GM21529 (cell line): ENCODE results near the gene ATAD2B.

Source experiments
- ATAC-seq: cut with Tn5 transposase; IDR thresholded peaks from one replicate; pipeline ENCODE4 v1.9.1; 2021; ENCODE audit not compliant: unreplicated experiment

Gene ATAD2B

DNA sequence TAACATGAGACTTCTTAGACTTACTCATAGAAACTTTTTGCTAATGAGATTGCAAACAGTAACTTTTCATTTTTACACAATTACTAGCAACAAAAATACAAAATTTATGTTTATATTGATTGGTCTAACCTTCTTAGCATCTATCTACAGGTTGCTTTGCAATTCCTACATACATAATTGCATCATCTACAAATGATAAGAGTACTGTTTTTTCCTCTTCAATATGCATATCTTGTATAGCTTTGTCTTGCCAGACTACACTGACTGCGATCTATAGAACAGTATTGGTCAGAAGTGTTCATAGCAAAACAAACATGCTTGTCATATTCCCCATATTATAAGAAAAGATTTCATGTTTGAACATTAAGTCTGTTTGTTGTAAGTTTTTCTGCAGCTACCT is 87.9 kb downstream of the ATAD2B start:
- ATAC-seq = no peak

DNA sequence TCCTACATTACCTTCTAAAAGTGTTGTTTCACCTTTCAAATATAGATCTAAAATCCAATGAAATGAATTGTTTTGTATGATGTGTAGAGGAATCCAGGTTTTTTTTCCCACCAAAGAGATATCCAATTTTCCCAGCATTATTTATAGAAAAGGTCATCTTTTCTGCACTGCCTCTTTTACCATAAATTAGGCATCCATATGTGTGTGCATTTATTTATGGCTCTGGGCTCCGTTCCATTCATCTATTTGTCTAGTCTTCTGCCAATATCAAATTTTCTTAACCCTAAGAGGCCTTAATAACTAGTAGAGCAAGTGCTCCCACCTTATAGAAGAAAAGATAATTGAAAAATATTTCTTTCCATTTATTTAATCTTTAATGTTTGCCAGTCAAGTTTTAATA is 88.3 kb downstream of the ATAD2B start:
- no peak for ATAC-seq

DNA sequence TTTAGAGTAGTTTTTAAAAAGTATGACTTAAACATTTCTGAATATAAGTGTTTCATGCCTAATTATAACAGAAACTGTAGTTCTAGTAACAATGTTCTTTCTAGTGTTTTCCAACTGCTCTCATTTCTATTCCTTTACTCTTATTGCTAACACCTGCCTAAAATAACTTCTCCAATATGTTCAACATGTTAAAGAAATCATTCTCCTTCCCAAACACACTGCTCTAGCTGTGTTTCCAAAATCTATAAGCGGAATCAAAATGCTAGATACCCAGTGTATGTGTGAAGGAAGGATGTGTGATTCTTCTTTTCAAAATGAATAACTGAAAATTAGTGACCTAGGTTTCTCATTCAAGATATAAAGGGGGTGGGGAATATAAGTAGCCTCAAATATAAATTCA is 89.1 kb downstream of the ATAD2B start:
- ATAC-seq = no peak

DNA sequence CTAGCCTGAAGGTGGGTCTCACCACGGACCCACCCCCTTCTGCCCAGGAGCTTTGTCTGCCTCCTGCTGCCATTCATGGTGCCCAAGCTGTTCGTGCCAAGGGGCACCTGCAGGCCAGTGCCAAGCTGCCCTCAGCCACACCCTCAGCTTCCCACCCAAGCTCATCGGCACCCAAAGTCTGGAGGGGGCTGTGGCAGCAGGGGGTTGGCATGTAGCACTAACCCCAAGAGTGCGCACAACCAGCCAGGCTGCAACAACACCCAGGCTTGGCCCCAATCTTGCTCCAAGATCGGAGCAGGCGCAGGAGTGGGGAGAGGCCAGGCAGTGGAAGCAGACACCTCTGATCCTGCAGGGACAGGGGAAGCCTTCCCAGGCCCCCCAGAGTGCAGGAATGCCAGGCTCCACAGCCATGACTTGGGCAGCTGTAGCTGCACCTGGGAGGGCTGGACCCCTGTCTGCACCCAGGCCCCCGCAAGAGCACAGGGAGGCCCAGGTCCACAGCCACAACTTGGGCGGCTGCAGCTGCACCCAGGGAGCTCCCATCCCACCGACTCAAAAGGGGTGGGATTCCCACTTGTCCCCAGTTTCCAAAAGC is 89.9 kb downstream of the ATAD2B start:
- no peak for ATAC-seq

DNA sequence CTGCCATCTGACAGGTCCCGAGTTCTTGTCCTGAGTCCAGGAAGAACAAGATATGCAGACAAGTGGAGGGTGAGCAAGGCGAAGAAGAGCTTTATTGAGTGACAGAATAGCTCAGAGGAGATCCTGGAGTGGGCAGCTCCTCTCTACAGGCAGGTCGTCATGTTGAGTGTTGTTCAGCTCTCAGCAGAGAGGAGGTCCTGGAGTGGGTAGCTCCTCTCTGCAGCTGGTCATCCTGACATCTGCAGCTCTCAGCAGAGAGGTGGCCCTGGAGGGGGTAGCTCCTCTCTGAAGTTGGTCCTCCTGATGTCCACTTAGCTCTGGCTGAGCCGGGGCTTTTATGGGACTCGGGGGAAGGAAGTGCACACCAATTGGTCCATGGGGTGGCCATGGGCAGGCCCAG is 90.4 kb downstream of the ATAD2B start:
- ATAC-seq = no peak

DNA sequence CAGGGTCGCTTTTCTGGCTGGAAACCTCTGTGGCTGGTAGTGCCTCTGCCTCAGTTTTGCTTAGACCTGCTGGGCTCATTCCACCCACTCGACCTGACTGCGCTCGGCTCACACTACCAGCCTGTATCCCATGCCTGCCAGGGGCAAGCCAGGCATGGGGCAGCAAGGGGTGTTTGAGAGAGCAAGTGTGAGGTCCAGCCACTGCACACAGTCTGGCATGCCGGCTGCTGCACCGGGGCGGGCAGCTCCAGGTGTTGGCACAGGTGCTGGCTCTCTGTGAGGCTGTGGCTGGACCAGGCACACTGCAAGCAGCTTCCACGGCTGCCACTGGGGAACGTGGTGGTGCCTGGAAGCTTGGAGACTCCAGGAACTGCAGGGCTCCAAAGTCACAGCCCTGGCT is 90.9 kb downstream of the ATAD2B start:
- ATAC-seq = no peak

DNA sequence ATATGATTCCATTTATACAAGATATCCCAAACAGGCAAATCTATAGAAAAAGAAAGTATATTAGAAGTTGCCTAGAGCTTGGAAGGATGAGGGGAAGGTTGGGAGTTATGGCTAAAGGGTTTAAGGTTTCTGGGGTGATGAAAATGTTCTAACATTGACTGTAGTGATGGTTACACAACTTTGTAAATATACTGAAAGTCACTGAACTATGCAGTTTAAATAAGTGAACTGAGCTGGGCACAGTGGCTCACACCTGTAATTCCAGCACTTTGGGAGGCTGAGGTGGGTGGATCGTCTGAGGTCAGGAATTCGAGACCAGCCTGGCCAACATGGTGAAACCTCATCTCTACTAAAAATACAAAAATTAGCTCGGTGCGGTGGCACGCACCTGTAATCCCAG is 91.5 kb downstream of the ATAD2B start:
- no peak for ATAC-seq

DNA sequence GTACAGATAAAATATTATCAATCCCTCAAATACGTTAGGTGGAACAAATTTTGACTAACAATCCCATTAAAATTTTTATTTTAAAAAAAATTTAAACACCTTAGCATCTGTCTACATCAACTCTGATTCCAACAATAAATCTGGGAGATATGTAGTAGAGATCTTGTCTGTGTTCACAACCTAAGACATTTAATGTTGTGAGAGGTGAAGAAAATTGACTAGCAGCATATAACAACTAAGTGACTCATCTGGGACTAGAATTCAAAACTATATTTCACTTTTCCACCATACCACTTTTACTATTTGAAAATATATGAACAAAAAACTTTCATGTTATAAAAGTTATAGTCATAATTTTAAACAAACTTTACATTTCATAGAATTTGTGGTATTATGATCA is 97.9 kb downstream of the ATAD2B start:
- ATAC-seq = no peak

DNA sequence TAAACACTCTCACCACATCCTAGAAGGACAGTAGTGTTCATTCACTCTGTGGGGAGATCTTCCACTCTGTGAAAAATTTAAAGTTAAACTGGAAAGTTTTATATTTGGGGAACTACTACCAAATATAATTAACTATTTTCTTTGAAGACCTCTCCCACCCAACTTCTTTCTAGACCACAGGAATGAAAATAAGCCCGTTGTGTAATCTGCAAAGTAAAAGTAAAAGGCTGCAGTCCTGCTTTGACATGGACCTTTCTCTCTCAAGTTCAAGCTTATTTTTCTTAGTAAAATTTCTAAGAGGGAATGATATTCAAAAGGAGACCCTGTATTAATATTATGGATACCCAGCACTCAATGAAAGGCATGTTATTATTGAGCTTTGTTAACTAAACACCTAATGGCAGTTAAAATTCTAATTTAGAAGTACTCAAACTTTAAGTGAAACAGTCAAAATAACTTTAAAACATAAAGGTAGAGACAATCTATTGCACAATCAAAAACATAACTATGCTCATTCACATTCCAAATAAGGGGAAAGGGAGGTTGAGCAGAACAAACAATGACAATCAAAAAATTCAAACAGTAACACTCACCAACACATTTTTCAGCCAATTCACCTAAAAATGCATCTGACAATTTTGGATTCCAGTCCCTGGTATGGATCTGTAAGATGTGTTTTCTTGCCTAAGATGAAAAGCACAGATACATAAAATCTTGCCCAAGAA is 98.5 kb downstream of the ATAD2B start:
- no peak for ATAC-seq

DNA sequence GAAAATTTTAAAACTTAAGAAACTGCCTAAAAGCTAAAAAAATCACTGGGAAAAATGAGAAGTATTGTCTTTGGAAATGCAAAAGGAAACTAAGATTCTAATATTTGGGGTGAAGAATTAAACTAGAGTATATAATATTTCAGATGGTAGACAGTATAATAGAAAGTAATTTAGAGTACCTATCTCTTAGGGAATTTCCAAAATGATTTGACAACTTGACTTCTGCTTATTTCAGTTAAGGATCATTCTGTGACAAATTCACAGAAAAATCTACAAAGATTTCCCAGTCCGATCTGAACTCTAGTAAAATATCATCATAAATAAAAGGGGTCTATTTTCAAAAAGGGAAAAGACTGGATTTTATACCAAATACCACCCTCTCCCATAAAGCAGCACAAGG is 99.6 kb downstream of the ATAD2B start:
- no peak for ATAC-seq

DNA sequence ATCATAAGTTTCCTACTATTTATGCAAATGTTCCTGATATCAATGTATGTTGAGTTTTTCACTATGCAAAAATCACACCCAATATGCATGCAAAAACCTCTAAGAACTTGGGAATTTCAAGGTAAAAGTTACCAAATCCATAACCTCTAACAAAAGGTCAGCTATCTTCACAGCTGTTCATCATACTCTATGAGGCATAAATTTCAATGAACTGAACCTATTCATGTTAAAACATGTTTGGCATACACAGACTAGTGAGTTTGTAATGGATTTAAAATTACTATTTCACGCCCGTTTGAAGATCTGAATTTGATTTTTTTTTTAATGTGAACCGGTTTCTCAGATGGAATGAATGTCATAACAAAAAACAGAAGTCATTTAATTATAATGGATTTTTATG is 100.2 kb downstream of the ATAD2B start:
- no peak for ATAC-seq

DNA sequence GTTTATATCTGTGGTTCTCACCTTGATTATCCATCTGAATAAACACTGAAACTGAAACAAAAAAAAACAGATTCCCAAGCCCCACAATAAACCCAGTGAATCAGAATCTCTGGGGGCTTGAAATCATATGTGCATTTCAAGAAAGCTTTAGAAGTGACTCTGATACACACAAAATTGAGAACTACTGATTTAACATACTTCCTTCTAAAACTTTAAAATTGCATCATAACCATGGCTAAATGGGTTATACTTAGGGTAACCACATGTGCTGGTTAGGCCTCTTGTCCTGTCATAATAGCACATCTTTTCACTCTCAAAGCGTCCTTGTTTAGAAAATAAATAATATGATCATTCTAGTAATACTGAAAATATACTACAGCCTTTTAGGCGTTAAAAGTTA is 100.9 kb downstream of the ATAD2B start:
- ATAC-seq = no peak

DNA sequence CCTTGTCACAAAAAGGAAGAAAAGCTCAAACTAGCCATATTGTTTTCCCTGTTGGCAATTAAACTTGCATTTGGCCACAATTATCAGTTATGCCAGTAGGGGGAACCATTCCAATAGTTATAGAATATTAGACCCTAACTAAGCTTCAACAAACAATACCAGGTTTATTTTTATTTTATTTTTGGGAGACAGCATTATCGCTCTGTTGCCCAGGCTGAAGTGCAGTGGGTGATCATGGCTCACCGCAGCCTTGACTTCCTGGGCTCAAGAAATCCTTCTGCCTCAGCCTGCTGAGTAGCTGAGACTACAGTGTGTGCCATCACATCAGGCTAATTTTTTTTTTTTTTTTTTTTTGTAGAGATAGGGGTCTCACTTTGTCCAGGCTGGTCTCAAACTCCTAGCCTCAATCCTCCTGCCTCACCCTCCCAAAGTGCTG is 102.1 kb downstream of the ATAD2B start:
- ATAC-seq = peak; percentile 58

DNA sequence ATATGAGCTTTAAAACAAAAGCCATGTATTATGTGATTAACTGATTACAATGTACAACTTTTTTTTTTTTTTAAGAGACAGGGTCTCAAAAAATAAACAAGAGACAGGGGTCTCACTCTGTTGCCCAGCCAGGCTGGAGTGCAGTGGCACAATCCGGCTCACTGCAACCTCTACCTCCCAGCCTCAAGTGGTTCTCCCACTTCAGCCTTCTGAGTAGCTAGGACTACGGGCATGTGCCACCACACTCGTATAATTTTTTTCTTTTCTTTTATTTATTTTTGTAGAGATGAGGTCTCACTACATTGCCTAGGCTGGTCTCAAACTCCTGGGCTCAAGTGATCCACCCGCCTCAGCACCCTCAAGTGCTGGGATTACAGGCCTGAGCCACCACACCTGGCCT is 103.1 kb downstream of the ATAD2B start:
- ATAC-seq = no peak

DNA sequence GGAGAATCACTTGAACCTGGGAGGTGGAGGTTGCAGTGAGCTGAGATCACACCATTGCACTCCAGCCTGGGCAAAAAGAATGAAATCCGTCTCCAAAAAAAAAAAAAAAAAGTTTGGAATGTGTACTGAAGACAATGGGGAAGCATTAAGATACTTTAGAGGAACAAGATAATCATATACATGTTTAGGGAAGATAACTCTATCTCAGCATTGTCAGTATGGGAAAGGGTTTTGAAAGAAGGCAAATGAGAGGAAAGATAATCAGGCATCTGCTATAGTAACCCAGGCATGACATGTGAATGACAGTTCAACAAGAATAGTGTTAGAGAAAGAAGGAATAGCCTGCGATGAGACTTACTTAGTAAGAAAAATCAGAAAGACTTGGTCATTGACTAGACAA is 112.0 kb downstream of the ATAD2B start:
- ATAC-seq = no peak

DNA sequence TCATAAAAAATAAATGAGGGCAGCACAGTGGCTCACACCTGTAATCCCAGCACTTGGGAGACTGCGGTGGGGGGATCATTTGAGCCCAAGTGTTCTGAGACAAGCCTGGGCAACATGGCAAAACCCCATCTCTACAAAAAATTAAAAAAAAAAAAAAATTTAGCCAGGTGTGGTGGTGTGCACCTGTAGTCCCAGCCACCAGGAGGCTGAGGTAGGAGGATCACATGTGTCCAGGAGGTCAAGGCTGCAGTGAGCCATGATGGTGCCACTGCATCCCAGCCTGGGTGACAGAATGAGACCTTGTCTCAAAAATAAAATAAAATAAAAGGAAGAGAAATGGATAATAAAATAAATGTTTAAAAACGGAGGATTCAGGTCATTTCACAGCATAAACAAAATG is 113.5 kb downstream of the ATAD2B start:
- ATAC-seq = no peak

DNA sequence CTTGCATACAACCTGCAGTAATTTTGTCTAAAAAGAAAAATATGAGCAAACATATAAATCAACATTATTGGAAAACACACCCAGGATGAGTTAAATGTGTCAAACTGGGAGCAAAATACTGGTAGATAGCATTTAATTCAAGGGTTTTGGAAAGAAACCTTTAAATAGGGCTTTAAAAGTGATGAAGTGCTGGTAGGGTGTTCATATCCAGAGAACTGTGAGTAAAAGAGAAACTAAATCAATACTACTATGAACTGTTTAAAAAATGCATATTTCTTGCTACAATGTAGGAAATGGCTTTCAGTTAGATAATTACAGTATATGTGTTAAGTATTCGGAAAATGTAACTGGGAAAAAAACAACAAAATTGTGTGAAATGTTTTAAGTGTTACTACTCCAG is 117.8 kb downstream of the ATAD2B start:
- no peak for ATAC-seq

DNA sequence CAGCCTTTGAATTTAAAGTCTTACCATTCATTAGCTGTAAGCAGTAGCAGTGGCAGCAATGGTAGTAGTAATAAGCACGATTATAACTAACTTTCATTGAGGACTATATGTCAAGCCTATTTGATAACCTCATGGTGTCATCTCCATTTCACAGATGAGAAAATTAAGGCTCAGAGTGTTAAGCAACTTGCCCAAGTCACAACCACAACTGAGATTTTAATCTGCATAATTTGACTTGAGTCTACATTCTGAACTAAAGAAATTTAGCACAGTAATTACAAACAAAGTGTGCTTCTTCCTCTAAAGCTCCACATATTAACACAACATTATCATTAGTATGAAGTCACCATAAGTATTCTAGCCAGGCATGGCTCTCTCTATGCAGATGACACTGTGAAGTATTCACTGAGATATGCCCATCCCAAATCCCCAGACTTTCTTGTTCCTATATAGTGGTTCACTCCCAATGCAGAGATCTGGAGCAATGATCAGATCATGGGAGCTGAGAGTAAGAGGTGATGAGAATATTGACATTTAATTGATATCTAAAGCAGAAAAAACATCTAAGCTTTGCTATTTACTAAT is 120.2 kb downstream of the ATAD2B start:
- no peak for ATAC-seq

DNA sequence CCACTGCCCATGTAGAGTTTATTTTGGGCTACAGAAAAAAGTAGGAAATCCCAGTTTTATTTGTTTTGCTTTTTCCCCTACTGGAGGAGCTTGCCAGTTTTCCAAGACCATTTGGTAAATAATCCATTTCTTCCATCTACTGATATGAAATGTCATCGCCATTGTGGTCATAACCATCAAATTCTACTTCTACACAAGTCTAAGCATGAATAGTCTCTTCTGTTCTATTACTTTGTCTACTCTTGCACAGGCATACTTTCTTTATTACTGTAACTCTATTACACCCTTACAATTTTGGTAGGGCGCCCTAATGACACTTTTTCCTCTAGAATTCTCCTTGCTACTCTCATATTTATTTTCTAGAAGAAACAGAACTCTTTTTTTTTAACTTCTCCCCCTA is 120.7 kb downstream of the ATAD2B start:
- no peak for ATAC-seq

DNA sequence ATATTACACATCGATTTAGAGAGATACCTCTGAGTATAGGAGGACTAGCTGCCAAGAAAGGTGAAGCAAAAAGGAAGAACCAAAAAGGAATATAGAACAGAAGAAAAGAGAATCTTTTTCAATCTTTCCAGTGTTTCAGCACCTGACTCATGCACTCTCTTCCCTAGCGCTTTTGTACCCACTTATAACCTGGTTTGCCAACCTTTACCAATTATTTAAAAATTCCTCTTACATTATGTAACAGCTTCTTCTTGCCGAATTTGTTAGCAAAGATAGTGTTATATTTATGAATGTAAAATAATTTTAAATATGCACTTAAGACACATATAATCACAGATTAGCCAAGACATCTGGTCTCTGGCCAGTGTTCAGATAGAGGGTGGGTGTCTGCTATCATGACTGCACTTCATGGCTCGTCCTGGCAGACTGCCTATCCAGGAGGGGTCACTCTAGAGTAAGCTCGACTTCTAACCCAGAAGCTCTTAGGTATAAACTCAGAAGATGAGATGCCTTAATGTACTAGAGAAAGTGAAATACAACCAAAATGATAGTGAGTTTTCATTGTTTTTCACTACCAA is 122.9 kb downstream of the ATAD2B start:
- no peak for ATAC-seq

DNA sequence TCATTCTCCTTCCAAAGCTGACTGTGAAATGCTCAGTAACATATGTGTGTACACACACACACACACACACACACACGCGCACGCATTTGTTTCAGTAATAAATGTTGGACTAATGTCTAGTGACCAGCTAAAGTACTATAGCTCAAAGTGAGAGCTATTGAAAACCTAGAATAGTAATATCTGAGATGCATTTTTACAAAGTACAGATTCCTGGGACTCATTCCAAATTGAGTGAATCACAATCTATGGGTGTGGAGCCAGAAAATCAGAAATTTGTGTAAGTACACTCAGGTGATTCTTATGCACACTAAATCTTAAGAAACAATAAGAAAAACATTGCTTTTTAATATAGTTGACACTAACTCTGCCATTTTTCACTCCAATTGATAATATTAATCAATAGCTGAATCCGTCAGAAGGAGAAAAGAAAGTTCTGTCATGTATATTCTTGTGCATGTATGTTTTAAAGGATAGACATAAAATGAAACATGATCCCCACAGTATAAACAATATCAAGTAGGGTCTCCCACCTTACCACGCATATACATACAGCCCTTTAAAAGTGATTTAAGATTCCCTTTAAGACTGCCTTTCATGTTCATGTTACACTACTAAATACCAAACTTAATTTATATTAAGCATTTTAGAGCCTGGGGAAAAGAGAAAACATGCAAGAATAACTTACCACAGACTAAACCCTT is 123.5 kb downstream of the ATAD2B start:
- no peak for ATAC-seq

DNA sequence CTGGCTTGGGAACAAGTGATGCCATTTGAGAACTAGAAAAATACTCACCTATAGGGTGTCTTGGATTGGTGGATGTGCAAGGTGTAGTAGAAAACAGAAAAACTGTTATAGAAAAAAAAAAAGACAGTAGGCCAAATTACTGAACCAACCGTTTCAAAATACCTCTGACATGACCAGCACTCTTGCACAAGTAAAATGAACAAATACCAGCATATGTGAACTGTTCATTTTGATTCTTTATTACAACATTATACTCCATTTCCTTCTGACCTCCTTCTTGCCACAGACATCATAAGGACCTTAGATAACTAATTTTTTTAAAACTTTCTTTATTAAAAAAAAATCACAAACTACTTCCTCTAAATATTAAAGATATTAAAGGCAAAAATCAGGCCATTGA is 125.5 kb downstream of the ATAD2B start:
- no peak for ATAC-seq
